GM12864 (cell line): ENCODE results near the gene SGCD.

Experiments used
- DNase-seq: peaks from one replicate; pipeline ENCODE4 v3.0.0-alpha.2; 2011; ENCODE audit warnings: low read depth
- H3K4me3 ChIP-seq: 2 replicates; pipeline ENCODE4 v1.5.1; 2011; ENCODE audit warnings: mild to moderate bottlenecking, low read depth, low read length, control low read depth
- CTCF ChIP-seq: IDR thresholded peaks from 2 replicates; pipeline ENCODE4 v1.5.1; 2011; ENCODE audit warnings: low read depth, mild to moderate bottlenecking, moderate library complexity, low read length, control low read depth, inconsistent platforms; ENCODE audit errors: missing control alignments

SGCD gene

GRCh38 chr5:156764176-156764971, 437.4 kb downstream of the SGCD start:
- no peak overlapping the region for H3K4me3 ChIP-seq
- no peak for TF ChIP-seq CTCF
- no peak for DNase-seq

- no peak for DNase-seq
- TF ChIP-seq CTCF: no peak
- H3K4me3 ChIP-seq: no peak overlapping the region
Observed at GRCh38 chr5:156774273-156774672, 447.3 kb downstream of the SGCD start.

- no peak for TF ChIP-seq CTCF
- DNase-seq: no peak
- H3K4me3 ChIP-seq: no peak overlapping the region
Observed at GRCh38 chr5:156778139-156778706, 451.3 kb downstream of the SGCD start.

GRCh38 chr5:156778752-156779151, 451.8 kb downstream of the SGCD start:
- no peak overlapping the region for H3K4me3 ChIP-seq
- no peak for TF ChIP-seq CTCF
- no peak for DNase-seq

- H3K4me3 ChIP-seq: no peak overlapping the region
- no peak for DNase-seq
- no peak for TF ChIP-seq CTCF
Observed at GRCh38 chr5:156779436-156779835, 452.5 kb downstream of the SGCD start.

- peak; percentile 17 for TF ChIP-seq CTCF
Observed at GRCh38 chr5:156783092-156783491, 456.1 kb downstream of the SGCD start.

GRCh38 chr5:156794687-156795086, 467.7 kb downstream of the SGCD start:
- H3K4me3 ChIP-seq: no peak overlapping the region
- no peak for TF ChIP-seq CTCF
- no peak for DNase-seq

More at GRCh38 chr5:156783092-156783491, 456.1 kb downstream of the SGCD start:
- no peak for DNase-seq
- no peak overlapping the region for H3K4me3 ChIP-seq
